PC-3 (cell line): ENCODE data around the gene DCDC1.
A peak's percentile ranks its signal among the peaks of the same experiment; 100 is the strongest.

ENCODE experiments used
- EZH2 ChIP-seq: fragments of 300-600 bp; sonication (generic); IDR thresholded peaks from one replicate; pipeline ENCODE4 v1.6.1; 2017; ENCODE audit warnings: antibody characterized with exemption, mild to moderate bottlenecking, low read length; ENCODE audit not compliant: unreplicated experiment
- TF ChIP-seq, protein P1 (sequence below): fragments of 300-600 bp; sonication (generic); conservative IDR thresholded peaks from 2 replicates; pipeline ENCODE4 v1.5.1; 2017; ENCODE audit warnings: antibody characterized with exemption, low read depth, mild to moderate bottlenecking, low read length

DNA sequence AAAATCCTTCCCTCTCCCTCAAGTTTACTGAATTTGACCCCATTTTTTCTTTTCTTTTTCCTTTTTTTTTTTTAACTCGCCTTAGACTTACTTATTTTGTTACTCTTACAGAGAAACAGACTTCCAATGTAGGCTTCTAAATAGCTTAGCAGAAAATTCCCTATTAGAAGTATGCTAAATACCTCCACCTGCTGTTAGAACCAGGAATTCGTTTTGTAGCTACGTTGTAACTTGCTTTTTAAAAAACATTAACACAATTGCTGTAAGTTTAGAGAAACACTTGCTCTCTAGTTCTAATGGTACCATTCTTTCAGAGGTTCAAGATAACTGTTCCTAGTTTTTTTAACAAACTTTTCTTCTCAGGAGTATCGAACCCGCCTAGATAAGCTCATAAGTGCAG lies 324.2 kb downstream of the DCDC1 start:
- TF ChIP-seq, protein P1, sequence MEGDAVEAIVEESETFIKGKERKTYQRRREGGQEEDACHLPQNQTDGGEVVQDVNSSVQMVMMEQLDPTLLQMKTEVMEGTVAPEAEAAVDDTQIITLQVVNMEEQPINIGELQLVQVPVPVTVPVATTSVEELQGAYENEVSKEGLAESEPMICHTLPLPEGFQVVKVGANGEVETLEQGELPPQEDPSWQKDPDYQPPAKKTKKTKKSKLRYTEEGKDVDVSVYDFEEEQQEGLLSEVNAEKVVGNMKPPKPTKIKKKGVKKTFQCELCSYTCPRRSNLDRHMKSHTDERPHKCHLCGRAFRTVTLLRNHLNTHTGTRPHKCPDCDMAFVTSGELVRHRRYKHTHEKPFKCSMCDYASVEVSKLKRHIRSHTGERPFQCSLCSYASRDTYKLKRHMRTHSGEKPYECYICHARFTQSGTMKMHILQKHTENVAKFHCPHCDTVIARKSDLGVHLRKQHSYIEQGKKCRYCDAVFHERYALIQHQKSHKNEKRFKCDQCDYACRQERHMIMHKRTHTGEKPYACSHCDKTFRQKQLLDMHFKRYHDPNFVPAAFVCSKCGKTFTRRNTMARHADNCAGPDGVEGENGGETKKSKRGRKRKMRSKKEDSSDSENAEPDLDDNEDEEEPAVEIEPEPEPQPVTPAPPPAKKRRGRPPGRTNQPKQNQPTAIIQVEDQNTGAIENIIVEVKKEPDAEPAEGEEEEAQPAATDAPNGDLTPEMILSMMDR = peak; percentile 34; the same call in 1 of the 2 replicates
- TF ChIP-seq EZH2 = no peak
